Esophagus muscularis mucosa (tissue), 4 donors: ENCODE data around the gene NCF4. TPM values are rescaled to one million over a fixed set of nuclear protein-coding genes. Genes with fewer than 3 reads are reported as not detected.

Source experiments
- DNase-seq: peaks from one replicate; pipeline ENCODE4 v3.0.0-alpha.2; 2017; ENCODE audit errors: extremely low spot score
- H3K27ac ChIP-seq, 4 donors: fragments of 200-600 bp; sonication (generic); replicated peaks in 1 of 4; 1 replicate in 3 of 4; 2 replicates in 1 of 4; pipeline ENCODE4 v1.5.1; 2016 to 2019; ENCODE audit warnings: mild to moderate bottlenecking in 1 of 4
- H3K27me3 ChIP-seq, 4 donors: fragments of 200-600 bp; sonication (generic); one replicate each; pipeline versions ENCODE4 v1.5.1 to v1.6.0; 2016 to 2019
- H3K36me3 ChIP-seq, 4 donors: fragments of 200-600 bp; sonication (generic); one replicate each; pipeline ENCODE4 v1.5.1; 2016 to 2019
- H3K4me1 ChIP-seq, 4 donors: fragments of 200-600 bp; sonication (generic); one replicate each; pipeline ENCODE4 v1.5.1; 2016 to 2019
- H3K4me3 ChIP-seq, 4 donors: fragments of 200-600 bp; sonication (generic); 1 replicate in 2 of 4; 2 replicates in 2 of 4; pipeline ENCODE4 v1.5.1; 2016 to 2019; ENCODE audit warnings: mild to moderate bottlenecking in 4 of 4, moderate library complexity in 1 of 4
- H3K9me3 ChIP-seq, 4 donors: fragments of 200-600 bp; sonication (generic); 1 replicate in 3 of 4; 2 replicates in 1 of 4; pipeline ENCODE4 v1.5.1; 2016 to 2019
- CTCF ChIP-seq, 3 experiments: fragments of 200-600 bp in 2 of 3; fragments of 450-650 bp in 1 of 3; sonication (generic) in 2 of 3; IDR thresholded peaks; one replicate each; pipeline ENCODE4 v1.5.1; 2017 to 2019; ENCODE audit warnings: antibody characterized with exemption in 3 of 3, mild to moderate bottlenecking in 2 of 3, moderate library complexity in 1 of 3
- EP300 ChIP-seq: sonication (generic); formaldehyde crosslinking; IDR thresholded peaks from one replicate; pipeline ENCODE4 v1.6.1; 2017; ENCODE audit warnings: antibody characterized with exemption
- POLR2A ChIP-seq: fragments of 450-650 bp; IDR thresholded peaks from one replicate; pipeline ENCODE4 v1.6.1; 2017; ENCODE audit warnings: antibody characterized with exemption, moderate library complexity, mild to moderate bottlenecking, low read depth
- POLR2AphosphoS5 ChIP-seq, 2 donors: sonication (generic); formaldehyde crosslinking; IDR thresholded peaks; one replicate each; pipeline ENCODE4 v1.6.1; 2017; ENCODE audit warnings: antibody characterized with exemption in 2 of 2
- WGBS: methylation state at CpG from one replicate; pipeline ENCODE4 v1.1.5; 2018; 5-methylcytosine and 5-hydroxymethylcytosine counted together
- intact Hi-C: fragments of 100-400 bp; cut with DNase I; formaldehyde crosslinking; loops from one replicate; pipeline ENCODE4 v1.15.1; 2023
- total RNA-seq, 4 donors: library from RNA; depleted of rRNA; stranded (reverse); fragments of >200 nt; gene quantifications; one replicate each; pipeline versions ENCODE4 v1.1.0 to v1.2.1, GENCODE V29; 2016

Gene NCF4
- total RNA-seq, 4 donors from 2014 or later = 8.4 to 26.0 (median 14.2) TPM

GRCh38 chr22:36856792-36857135, 4.0 kb upstream of the NCF4 start:
- H3K4me3 ChIP-seq = no peak overlapping the region
- TF ChIP-seq EP300 (no peak), POLR2AphosphoS5 (IDR thresholded peaks at IDR 0.05) (no peak), CTCF (IDR thresholded peaks at IDR 0.05) (no peak), POLR2A (no peak)
- WGBS = 63% methylated on average over 8 of the region's 8 CpGs
- no peaks in the 10 kb centered on the region for H3K9me3 ChIP-seq
- H3K4me1 ChIP-seq = peaks cover 0 to 18% (median 14%) of the 10 kb centered on the region in 4 donors
- H3K27ac ChIP-seq = no peak overlapping the region
- intact Hi-C loops = loop anchor here (2.0 to 5.0 kb wide), 3 partner anchors 74 to 309 kb away; no protein-coding TSS in a partner anchor
- H3K27me3 ChIP-seq = peaks cover 0 to 34% (median 0%) of the 10 kb centered on the region in 4 donors
- no peaks in the 10 kb centered on the region for H3K36me3 ChIP-seq
- DNase-seq = no peak

GRCh38 chr22:36858156-36858555, 2.6 kb upstream of the NCF4 start:
- DNase-seq = no peak
- no peaks in the 10 kb centered on the region for H3K36me3 ChIP-seq
- TF ChIP-seq POLR2AphosphoS5 (IDR thresholded peaks at IDR 0.05) (no peak), EP300 (no peak), CTCF (IDR thresholded peaks at IDR 0.05) (no peak), POLR2A (no peak)
- no peak overlapping the region for H3K4me3 ChIP-seq
- H3K27me3 ChIP-seq = peaks cover 0 to 29% (median 0%) of the 10 kb centered on the region in 4 donors
- no peak overlapping the region for H3K27ac ChIP-seq
- peaks cover 0 to 18% (median 13%) of the 10 kb centered on the region in 4 donors for H3K4me1 ChIP-seq
- H3K9me3 ChIP-seq = no peaks in the 10 kb centered on the region
- intact Hi-C loops = loop anchor here (5.0 kb wide), 2 partner anchors 119 to 311 kb away; no protein-coding TSS in a partner anchor
- 58% methylated on average over 9 of the region's 9 CpGs for WGBS

GRCh38 chr22:36858966-36859365, 1.8 kb upstream of the NCF4 start:
- Histone ChIP-seq H3K9me3 (no peaks in the 10 kb centered on the region), H3K27ac (no peak overlapping the region), H3K4me3 (no peak overlapping the region), H3K36me3 (no peaks in the 10 kb centered on the region), H3K4me1 (peaks cover 0 to 11% (median 8%) of the 10 kb centered on the region in 4 donors), H3K27me3 (peaks cover 0 to 21% (median 0%) of the 10 kb centered on the region in 4 donors)
- no peak for DNase-seq
- intact Hi-C loops = loop anchor here (5.0 kb wide), 2 partner anchors 118 to 312 kb away; no protein-coding TSS in a partner anchor
- WGBS = 72% methylated on average over 2 of the region's 2 CpGs
- TF ChIP-seq POLR2AphosphoS5 (IDR thresholded peaks at IDR 0.05) (no peak), CTCF (IDR thresholded peaks at IDR 0.05) (no peak), EP300 (no peak), POLR2A (no peak)

GRCh38 chr22:36860017-36860416, 789 bp upstream of the NCF4 start:
- TF ChIP-seq POLR2A = no peak
- no peak for TF ChIP-seq EP300
- no peak for TF ChIP-seq POLR2AphosphoS5 (IDR thresholded peaks at IDR 0.05)
- no peak for TF ChIP-seq CTCF (IDR thresholded peaks at IDR 0.05)
- Histone ChIP-seq H3K27me3 (peaks cover 0 to 18% (median 0%) of the 10 kb centered on the region in 4 donors), H3K27ac (no peak overlapping the region), H3K4me1 (peaks cover 0 to 11% (median 8%) of the 10 kb centered on the region in 4 donors), H3K36me3 (no peaks in the 10 kb centered on the region), H3K4me3 (no peak overlapping the region), H3K9me3 (no peaks in the 10 kb centered on the region)
- WGBS = 69% methylated on average over 6 of the region's 6 CpGs
- no peak for DNase-seq
- intact Hi-C loops = no loop called here

- Histone ChIP-seq H3K9me3 (no peaks in the 10 kb centered on the region), H3K27me3 (peaks cover 0 to 18% (median 0%) of the 10 kb centered on the region in 4 donors), H3K36me3 (no peaks in the 10 kb centered on the region), H3K4me3 (no peak overlapping the region), H3K4me1 (peaks cover 0 to 11% (median 8%) of the 10 kb centered on the region in 4 donors), H3K27ac (no peak overlapping the region)
- intact Hi-C loops = no loop called here
- 94% methylated on average over 2 of the region's 2 CpGs for WGBS
- no peak for DNase-seq
- no peak for TF ChIP-seq CTCF (IDR thresholded peaks at IDR 0.05)
- no peak for TF ChIP-seq POLR2AphosphoS5 (IDR thresholded peaks at IDR 0.05)
- TF ChIP-seq POLR2A = no peak
- no peak for TF ChIP-seq EP300
These were observed 377 bp upstream of the NCF4 start for GRCh38 chr22:36860438-36860820.
